Middle frontal gyrus (tissue), 1 donor: ENCODE results near the gene BRMS1.
"Not testable (repeated sequence)": the region's sequence is repeated elsewhere in the genome, so short reads cannot be mapped to it uniquely, and the experiment has no call there.

Source experiments
- DNase-seq: peaks from one replicate; pipeline ENCODE4 v3.0.0-alpha.2; 2015; ENCODE audit warnings: low spot score; ENCODE audit errors: extremely low spot score

BRMS1 gene

GRCh38 chr11:66311965-66312548, 32.8 kb downstream of the BRMS1 start:
- DNase-seq = peak; percentile 38

DNA sequence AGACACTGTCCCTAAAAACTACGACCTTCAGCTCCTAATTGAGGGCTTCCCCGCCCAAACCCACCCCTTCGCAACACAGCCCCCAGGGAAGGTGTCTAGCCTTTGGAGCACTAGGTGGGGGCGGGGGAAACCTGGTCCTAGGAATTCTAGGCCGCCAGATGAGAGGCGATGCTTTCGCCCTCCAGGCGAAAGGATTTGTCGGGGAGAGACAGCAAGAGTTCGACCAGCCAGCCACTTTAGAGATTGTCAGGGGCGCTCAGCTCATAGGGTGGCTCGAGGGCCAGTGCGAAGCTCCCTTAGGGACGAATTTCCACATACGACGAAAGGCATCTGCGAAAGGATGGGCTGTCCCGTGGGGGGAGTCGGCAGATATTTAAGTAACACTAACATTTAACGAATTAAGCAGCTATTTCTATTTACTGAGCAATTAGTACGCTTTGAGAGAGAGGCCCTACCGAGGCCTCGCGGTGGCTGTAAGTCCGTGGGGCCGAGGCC, 33.4 kb downstream of the BRMS1 start:
- no peak for DNase-seq

- not testable (repeated sequence) for DNase-seq
These were observed 34.0 kb downstream of the BRMS1 start for GRCh38 chr11:66310803-66311440.

- DNase-seq = no peak
These were observed 34.6 kb downstream of the BRMS1 start for GRCh38 chr11:66310324-66310723.

- DNase-seq = no peak
These were observed 35.4 kb downstream of the BRMS1 start for GRCh38 chr11:66309475-66309874.

DNA sequence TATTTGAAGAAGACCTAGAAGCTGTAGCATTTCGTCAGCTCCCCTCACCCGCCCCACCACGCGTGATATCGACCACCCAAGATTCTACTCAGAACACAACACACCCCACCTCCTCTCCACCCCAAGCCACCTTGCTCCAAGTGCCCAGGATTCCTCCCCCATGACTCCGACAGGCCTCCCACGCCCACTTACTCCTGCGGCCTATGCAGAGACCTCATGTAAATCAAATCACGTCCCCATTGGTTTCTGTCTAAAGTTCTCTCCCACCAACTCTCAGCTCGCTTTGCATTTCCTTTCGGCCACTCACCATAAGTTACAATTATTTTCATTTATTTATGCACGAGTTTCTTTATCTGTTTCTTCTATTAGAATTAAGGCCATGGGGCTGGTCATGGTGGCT, 42.2 kb downstream of the BRMS1 start:
- no peak for DNase-seq

GRCh38 chr11:66299186-66299585, 45.7 kb downstream of the BRMS1 start:
- no peak for DNase-seq

- no peak for DNase-seq
These were observed 47.3 kb downstream of the BRMS1 start for GRCh38 chr11:66297610-66298009.

GRCh38 chr11:66294626-66295620, 50.0 kb downstream of the BRMS1 start:
- DNase-seq = no peak

DNA sequence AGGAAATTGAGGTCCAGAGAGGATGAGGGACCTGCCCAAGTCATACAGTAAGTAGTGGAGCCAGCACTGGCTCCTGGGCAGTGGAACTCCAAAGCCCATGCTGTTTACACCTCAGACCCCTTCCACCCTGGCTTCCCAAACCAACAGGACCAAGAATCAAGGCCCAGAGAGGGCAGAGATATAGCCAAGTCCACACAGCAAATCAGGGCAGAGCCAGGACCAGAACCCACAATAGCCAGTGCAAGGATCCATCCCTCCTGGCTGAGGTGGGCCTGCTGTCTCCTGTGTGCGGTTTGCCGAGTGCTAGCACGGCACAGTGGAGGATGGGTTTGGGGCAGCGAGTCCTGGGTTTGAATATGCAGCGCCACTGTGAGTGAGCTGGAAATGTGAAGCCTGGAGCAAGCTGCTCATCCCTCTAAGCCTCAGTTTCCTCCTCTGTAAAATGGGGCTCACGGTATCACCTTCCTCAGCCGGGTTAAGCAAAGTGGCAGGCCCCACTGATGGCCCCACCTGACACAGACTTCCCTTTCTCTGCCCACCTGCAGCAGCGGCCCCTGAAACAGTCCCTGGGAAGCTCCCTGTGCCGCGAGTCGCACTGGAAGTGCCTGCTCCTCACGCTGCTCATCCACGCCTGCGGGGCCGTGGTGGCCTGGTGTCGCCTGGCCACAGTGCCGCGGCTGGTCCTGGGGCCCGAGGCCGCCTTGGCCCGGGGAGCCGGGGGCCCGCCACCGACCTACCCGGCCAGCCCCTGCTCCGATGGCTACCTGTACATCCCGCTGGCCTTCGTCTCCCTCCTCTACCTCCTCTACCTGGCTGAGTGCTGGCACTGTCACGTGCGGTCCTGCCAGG, 50.9 kb downstream of the BRMS1 start:
- no peak for DNase-seq

DNA sequence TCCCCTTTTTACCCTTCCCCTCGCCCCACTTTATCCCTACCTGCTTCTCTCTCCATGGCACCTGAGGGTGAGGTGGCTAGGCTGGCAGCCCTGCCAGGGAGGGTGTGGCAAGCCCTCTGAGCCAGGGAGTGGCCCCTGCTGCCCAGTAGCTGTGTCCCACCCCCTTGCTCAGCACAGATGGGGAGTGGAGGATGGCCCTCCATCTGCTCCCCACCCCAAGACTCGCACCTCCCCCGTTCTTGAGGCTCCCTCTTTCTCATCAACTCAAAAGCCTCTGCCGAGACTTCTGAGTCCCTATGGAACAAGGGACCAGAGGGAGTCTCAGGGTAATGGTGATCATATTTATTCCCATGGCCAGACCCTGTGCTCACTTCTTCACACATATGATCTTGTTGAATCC, 51.6 kb downstream of the BRMS1 start:
- no peak for DNase-seq

DNA sequence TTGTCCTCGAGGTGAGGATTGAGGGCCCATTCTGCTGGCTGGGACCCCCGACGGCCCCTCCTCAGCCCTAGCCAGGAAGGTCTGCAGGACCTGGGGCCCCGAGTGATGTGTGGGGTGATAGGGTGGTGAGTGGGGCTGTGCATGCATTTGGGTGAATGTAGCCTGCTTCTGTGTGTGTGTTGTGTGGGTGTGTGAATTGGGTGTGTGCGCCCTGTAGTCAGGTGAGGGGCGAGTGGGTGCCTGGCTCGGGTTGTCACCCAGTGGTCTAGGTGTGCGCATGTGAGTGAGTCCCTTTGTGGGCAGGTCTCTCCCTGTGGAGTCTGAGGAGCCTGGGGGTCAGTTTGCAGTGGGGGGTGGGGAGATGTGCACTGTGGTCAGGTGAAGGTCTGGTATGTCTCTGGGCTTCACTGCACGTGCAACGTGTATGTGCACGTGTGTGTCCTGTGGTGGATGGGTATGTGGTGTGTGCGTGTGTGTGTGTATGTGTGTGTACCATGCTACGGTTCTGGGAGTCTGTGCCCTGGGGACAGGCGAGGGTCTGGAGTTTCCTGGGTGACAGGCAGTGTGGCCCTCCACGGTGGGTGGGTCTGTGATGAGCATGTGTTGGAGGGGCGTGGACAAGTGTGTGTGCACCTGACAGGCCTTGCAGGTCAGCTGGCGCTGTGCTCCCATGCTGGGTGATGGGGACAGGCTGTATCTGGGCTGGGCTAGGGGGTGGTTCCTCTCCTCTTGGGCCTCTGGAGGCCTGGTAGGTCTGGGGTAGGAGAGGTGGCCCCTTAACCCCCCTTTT, 52.2 kb downstream of the BRMS1 start:
- no peak for DNase-seq

GRCh38 chr11:66291706-66292542, 53.0 kb downstream of the BRMS1 start, which contains the start of gene TMEM151A:
TMEM151A (plus strand) TSS chr11:66291894; CDS start chr11:66292014, 120 bp downstream.
- DNase-seq = no peak

- DNase-seq = no peak
These were observed 53.6 kb downstream of the BRMS1 start for GRCh38 chr11:66291303-66291705.

- DNase-seq = no peak
These were observed 54.6 kb downstream of the BRMS1 start for GRCh38 chr11:66290330-66290621.

- DNase-seq = peak; percentile 24
These were observed 55.2 kb downstream of the BRMS1 start for GRCh38 chr11:66289548-66290329.

DNA sequence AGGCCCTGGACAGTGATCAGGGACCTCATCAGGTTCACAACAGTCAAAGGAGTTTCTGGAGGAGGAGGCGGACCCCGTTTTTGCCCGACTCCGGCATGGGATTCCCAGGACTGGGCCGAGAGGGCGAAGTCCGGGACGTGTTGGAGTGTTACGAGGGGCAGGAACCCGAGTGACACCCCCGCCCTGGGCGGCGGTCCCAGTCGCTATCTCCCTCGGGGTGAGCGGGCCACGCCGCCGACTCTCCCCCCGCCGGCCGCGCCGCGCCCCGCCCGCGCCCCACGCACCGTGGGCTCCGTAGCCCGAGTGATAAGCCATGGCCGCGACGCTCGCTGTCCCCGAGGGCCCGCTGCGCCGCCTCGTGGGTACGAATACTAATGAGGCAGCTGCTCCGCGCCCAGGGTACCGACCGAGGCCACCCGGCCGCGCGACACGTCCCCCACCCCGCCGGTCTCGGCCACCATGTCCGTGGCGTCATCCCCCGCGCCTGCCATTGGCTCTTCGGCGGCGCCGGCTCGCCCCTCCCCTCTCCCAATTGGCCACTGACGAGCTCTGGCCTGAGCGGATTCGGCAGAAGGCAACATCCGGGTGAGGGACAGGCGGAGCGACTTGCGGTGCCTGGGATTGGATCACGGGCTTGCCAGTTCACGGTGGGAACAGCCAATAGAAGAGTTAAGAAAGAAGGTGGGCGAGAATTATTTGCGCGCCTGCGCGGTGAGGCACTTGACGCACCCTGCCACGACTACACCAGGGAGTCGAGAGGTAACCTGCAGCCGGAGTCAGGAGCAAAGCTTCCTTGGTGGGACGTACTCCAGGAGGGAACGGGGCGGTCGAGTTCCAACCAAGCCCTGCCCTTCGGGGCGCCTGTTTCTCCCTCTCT, 56.0 kb downstream of the BRMS1 start, which contains the start of gene YIF1A:
TSS of gene YIF1A (minus strand) at position 473 of the 877 bp plus-strand sequence. CDS start at position 315, 158 bp downstream.
- peak; percentile 95 for DNase-seq
